Neural crest cell (in vitro differentiated cells): Measurements from ENCODE around the gene PORCN. TPM values are rescaled to one million over a fixed set of nuclear protein-coding genes. Genes with fewer than 3 reads are reported as not detected.
"Not testable (repeated sequence)": the region's sequence is repeated elsewhere in the genome, so short reads cannot be mapped to it uniquely, and the experiment has no call there.

Source experiments
- DNase-seq: peaks from one replicate; pipeline ENCODE4 v3.0.0; 2021; ENCODE audit warnings: low read depth, mixed read lengths, low spot score
- H3K27ac Mint-ChIP-seq: one replicate; pipeline ENCODE4 v1.8.0; 2021; ENCODE audit warnings: mild to moderate bottlenecking, mixed read lengths; ENCODE audit not compliant: unreplicated experiment
- H3K27me3 Mint-ChIP-seq: 2 replicates; pipeline ENCODE4 v1.8.0; 2021; ENCODE audit warnings: low read depth, mild to moderate bottlenecking, mixed read lengths
- H3K36me3 Mint-ChIP-seq: 2 replicates; pipeline ENCODE4 v1.8.0; 2021; ENCODE audit warnings: low read depth, mild to moderate bottlenecking, mixed read lengths
- H3K4me1 Mint-ChIP-seq: 2 replicates; pipeline ENCODE4 v1.8.0; 2021; ENCODE audit warnings: mixed read lengths
- H3K4me3 Mint-ChIP-seq: one replicate; pipeline ENCODE4 v1.8.0; 2021; ENCODE audit warnings: mild to moderate bottlenecking, mixed read lengths
- H3K9me3 Mint-ChIP-seq: 2 replicates; pipeline ENCODE4 v1.8.0; 2021; ENCODE audit warnings: mixed read lengths
- CTCF ChIP-seq: fragments of 200-600 bp; sonication (generic); conservative IDR thresholded peaks from 2 replicates; pipeline ENCODE4 v1.5.0; 2021; ENCODE audit warnings: antibody characterized with exemption, mild to moderate bottlenecking
- total RNA-seq: library from RNA; stranded (reverse); gene quantifications from 2 replicates; pipeline ENCODE4 v1.2.1, GENCODE V29; 2021

PORCN gene
- total RNA-seq, 1 donor from 2014 or later: 13.0 TPM

- TF ChIP-seq CTCF: no peak
- peaks cover 3% of the 10 kb centered on the region for H3K9me3 Mint-ChIP-seq
- H3K27me3 Mint-ChIP-seq: no peaks in the 10 kb centered on the region
- H3K36me3 Mint-ChIP-seq: peaks cover 8% of the 10 kb centered on the region
- peaks cover 3% of the 10 kb centered on the region for H3K4me1 Mint-ChIP-seq
- H3K27ac Mint-ChIP-seq: no peak overlapping the region
- no peak overlapping the region for H3K4me3 Mint-ChIP-seq
- DNase-seq: no peak
These were observed 7.0 kb downstream of the PORCN start for GRCh38 chrX:48515842-48516241.

- Mint-ChIP-seq H3K4me3 (no peak overlapping the region), H3K36me3 (peaks cover 11% of the 10 kb centered on the region), H3K9me3 (peaks cover 3% of the 10 kb centered on the region), H3K4me1 (peaks cover 8% of the 10 kb centered on the region), H3K27ac (no peak overlapping the region), H3K27me3 (no peaks in the 10 kb centered on the region)
- TF ChIP-seq CTCF: no peak
- DNase-seq: no peak
These were observed 7.5 kb downstream of the PORCN start for GRCh38 chrX:48516285-48516684.

GRCh38 chrX:48516987-48517386 lies 8.2 kb downstream of the PORCN start:
- peaks cover 3% of the 10 kb centered on the region for H3K9me3 Mint-ChIP-seq
- no peak overlapping the region for H3K27ac Mint-ChIP-seq
- no peak overlapping the region for H3K4me3 Mint-ChIP-seq
- TF ChIP-seq CTCF: no peak
- H3K27me3 Mint-ChIP-seq: no peaks in the 10 kb centered on the region
- H3K4me1 Mint-ChIP-seq: peaks cover 11% of the 10 kb centered on the region
- peaks cover 11% of the 10 kb centered on the region for H3K36me3 Mint-ChIP-seq
- DNase-seq: no peak

- H3K27me3 Mint-ChIP-seq, H3K4me3 Mint-ChIP-seq, H3K9me3 Mint-ChIP-seq, DNase-seq, H3K27ac Mint-ChIP-seq: not testable (repeated sequence)
- H3K36me3 Mint-ChIP-seq: peaks cover 15% of the 10 kb centered on the region
- H3K4me1 Mint-ChIP-seq: peaks cover 16% of the 10 kb centered on the region
These were observed 10.7 kb downstream of the PORCN start for GRCh38 chrX:48519481-48519880.

- DNase-seq: no peak
- H3K9me3 Mint-ChIP-seq: peaks cover 3% of the 10 kb centered on the region
- peaks cover 16% of the 10 kb centered on the region for H3K4me1 Mint-ChIP-seq
- peaks cover 15% of the 10 kb centered on the region for H3K36me3 Mint-ChIP-seq
- H3K27me3 Mint-ChIP-seq: no peaks in the 10 kb centered on the region
- H3K27ac Mint-ChIP-seq: peak overlapping the region; percentile 19
- TF ChIP-seq CTCF: no peak
- peak overlapping the region; percentile 90 for H3K4me3 Mint-ChIP-seq
These were observed 11.7 kb downstream of the PORCN start for GRCh38 chrX:48520455-48520854.

- DNase-seq: no peak
These were observed 12.2 kb downstream of the PORCN start for GRCh38 chrX:48520976-48521352.

More at GRCh38 chrX:48520976-48521352, 12.2 kb downstream of the PORCN start:
- no peak for TF ChIP-seq CTCF
- Mint-ChIP-seq H3K27ac (peak overlapping the region; percentile 59), H3K9me3 (peaks cover 3% of the 10 kb centered on the region), H3K36me3 (peaks cover 15% of the 10 kb centered on the region), H3K4me1 (peaks cover 16% of the 10 kb centered on the region), H3K4me3 (peak overlapping the region; percentile 90), H3K27me3 (no peaks in the 10 kb centered on the region)
